ENCODE measurements around the gene RFC5.
A peak's percentile ranks its signal among the peaks of the same experiment; 100 is the strongest.
"Not testable (repeated sequence)": the region's sequence is repeated elsewhere in the genome, so short reads cannot be mapped to it uniquely, and the experiment has no call there.

Gene RFC5

DNA sequence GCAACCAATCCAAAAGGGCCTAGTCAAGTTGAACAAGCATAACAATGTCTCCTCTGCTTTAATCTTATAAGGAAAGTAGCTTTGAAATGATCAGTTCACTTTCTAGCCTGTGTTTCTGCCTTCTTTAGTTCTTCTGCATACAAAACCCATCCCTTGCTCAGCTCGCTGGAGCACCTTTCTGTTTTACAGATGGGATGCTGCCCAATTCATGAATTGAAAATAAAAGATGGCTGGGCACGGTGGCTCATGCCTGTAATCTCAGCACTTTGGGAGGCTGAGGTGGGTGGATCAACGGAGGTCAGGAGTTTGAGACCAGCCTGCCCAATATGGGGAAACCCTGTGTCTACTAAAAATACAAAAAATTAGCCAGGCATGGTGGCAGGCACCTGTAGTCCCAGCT, 4.5 kb upstream of the RFC5 start:
- FAIRE-seq (no peak), DNase-seq (ENCODE audit: extremely low spot score, insufficient read length, low read depth) (no peak)

- DNase-seq (ENCODE audit: extremely low spot score, insufficient read length, low read depth) = no peak
- no peak for FAIRE-seq
These were observed 3.2 kb upstream of the RFC5 start for GRCh38 chr12:118013283-118013682.

- FAIRE-seq = no peak
- DNase-seq (ENCODE audit: extremely low spot score, insufficient read length, low read depth) = no peak
These were observed 1.2 kb upstream of the RFC5 start for GRCh38 chr12:118015306-118015705.

DNA sequence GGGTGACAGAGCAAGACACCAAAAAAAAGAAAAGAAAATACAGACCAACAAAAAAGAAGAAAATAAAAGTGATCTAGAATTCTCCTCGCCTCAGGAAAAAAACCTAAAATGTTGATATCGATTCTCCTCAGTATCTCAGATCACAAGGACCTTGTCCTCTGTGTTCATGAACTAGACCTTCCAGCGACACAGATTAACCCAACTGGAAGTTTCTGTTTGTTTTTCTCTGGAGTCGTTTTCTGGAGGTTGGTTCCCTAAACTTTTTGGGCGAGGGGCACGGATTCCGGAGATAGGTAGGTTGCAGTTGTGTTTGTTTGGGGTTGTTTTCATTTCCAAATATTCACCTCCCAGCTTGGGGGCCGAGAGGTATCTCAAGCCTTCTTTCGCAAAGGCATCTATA, 559 bp upstream of the RFC5 start:
- no peak for FAIRE-seq
- DNase-seq (ENCODE audit: extremely low spot score, insufficient read length, low read depth) = no peak

DNA sequence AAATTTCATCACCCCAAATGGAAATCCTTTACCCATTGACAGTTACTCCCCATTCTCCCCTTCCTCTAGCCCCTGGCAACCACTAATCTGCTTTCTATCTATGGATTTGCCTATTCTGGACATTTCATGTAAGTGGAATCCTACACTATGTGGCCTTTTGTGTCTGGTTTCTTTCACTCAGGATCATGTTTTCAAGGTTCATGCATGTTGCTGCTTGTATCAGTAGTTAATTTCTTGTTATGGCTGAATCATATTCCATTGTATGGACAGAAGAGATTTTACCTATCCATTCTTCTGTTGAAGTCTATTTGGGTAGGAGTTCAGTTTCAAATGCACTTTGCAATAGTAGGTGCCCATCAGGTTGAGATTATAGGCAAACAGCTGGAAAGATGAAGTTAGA, 1.4 kb downstream of the RFC5 start:
- FAIRE-seq = no peak
- DNase-seq (ENCODE audit: extremely low spot score, insufficient read length, low read depth) = no peak

DNA sequence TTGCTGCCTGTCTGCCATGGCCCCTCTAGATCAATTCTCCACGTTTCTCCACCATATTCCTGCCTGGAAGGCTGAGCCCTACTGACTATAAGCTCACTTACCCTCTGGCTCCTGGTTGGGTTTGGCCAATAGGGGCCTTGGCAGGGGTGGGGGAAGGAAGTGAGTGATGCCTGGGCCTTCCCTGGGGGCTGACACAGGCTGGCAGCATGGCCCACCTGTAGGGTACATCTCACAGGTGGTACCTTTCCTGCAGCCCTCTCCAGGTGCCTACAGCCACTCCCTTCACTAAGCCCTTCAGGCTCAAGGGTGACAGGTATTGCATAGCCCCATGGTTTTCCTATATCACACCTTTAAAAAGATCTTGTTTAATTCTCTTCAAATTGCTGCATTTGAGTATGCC, 3.5 kb downstream of the RFC5 start:
- DNase-seq (ENCODE audit: extremely low spot score, insufficient read length, low read depth) (no peak), FAIRE-seq (no peak)

DNA sequence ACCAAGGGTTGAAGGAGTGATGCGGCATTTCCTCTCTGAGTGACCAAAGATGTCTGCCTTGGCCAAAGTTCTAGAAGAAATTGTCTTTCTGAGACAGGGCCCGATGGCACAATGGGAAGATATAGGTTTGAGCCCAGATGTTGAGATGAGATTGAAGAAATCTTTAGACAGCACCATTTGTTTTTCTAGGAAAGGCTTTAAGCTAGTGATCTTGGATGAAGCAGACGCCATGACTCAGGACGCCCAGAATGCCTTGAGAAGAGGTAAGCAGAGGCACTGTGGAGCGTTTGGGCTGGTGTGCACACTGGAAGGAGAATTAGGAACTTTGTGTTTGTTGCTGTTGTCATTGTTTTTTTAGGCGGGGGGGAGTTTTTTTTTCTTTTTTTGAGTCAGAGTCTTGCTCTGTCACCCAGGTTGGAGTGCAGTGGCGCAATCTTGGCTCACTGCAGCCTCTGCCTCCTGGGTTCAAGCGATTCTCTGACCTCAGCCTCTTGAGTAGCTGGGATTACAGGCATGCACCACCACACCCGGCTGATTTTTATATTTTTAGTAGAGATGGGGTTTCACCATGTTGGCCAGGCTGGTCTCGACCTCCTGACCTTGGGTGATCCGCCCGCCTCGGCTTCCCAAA, 5.7 kb downstream of the RFC5 start:
- DNase-seq (ENCODE audit: extremely low spot score, insufficient read length, low read depth); FAIRE-seq: not testable (repeated sequence)

DNA sequence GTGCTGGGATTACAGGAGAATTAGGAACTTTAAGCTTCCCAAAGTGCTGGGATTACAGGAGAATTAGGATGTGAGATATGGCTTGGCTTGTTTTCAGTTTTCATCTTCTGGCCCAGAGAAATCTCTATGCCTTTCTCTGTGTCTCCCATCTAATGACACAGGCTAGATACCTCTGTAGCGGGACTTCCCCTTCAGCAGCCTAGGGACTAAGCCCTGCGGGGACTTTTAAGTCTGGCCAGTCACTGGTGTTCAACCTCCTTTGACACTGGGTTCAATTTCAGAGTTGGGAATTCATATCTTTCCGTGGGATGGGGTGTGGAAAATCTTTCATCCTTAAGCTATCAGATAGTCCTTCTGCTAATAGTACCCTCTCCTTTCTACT, 6.2 kb downstream of the RFC5 start:
- DNase-seq (ENCODE audit: extremely low spot score, insufficient read length, low read depth) (no peak), FAIRE-seq (no peak)

GRCh38 chr12:118023301-118023860, 6.9 kb downstream of the RFC5 start:
- DNase-seq (ENCODE audit: extremely low spot score, insufficient read length, low read depth) (no peak), FAIRE-seq (no peak)

DNA sequence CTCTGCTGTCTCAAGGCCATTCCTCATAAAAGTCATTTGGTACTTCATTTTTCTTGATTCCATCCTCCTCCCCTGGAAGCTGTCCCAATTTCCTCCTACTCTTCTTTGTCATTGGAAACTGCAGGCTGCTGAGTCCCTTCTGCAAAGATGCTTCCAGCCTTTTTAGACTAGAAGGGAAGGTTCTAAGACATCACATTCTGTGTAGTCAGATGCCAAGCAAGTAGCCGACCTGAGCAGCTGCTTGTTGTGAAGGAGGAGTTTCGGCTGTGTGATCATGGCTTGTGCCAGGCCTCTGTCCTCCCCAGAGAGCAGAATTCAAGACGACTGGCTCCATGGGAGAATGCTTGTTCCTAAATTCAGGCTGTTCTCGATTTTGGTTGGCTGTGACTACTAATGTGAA, 8.7 kb downstream of the RFC5 start:
- FAIRE-seq (no peak), DNase-seq (ENCODE audit: extremely low spot score, insufficient read length, low read depth) (no peak)

DNA sequence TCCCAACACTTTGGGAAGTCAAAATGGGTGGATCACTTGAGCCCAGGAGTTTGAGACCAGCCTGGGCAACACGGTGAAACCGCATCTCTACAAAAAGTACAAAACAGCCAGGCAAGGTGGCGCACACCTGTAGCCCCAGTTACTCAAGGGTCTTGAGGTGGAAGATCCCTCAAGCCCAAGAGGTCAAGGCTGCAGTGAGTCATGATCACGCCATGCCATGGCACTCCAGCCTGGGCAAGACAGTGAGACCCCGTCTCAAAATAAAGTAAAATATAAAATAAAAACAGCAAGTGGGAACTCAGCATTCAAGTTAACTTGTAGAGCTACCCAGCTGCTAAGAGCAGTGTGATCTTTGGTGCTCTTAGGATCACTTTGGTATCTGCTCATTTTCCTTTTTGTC, 12.7 kb downstream of the RFC5 start:
- DNase-seq (ENCODE audit: extremely low spot score, insufficient read length, low read depth) = no peak
- FAIRE-seq = no peak

GRCh38 chr12:118032188-118032587, 15.7 kb downstream of the RFC5 start:
- FAIRE-seq (no peak), DNase-seq (ENCODE audit: extremely low spot score, insufficient read length, low read depth) (no peak)

- DNase-seq (ENCODE audit: extremely low spot score, insufficient read length, low read depth) (no peak), FAIRE-seq (no peak)
These were observed 16.8 kb downstream of the RFC5 start for GRCh38 chr12:118033323-118033722.

GRCh38 chr12:118033902-118034301, 17.4 kb downstream of the RFC5 start:
- FAIRE-seq (no peak), DNase-seq (ENCODE audit: extremely low spot score, insufficient read length, low read depth) (no peak)

DNA sequence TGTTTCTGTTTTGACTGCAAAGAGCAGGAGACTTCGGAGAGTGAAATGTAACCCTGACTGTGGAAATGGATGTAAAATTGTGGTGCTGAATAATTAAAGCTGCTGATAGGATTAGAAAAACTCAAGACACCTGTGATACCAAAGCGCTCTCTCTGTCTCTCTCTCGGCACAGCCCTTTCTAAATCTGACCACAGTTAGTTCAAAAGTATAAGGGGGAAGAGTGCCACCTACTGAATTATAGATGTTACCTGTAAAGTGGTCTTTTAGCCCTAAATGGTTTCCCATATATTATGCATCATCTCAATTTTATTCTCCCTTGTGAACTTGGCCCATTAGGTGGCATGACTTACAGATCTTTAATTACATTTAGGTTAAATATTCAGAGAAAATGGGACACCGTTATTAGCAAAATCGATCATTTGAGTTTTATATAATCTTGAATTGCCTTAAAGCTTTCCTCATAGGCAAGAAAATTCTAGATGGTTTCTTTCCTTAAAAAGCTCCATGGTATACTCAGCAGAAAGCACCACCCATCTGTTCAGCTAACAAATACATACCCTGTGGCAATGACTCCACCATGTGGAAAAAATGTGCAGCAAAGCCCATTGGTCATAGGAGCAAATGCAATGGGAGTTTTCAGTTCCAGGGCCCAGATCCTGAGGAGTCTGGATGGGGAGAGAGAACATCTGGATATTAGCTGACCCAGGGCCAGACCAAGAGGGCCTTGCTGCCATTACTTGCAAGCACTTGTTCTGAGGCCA, 18.1 kb downstream of the RFC5 start:
- FAIRE-seq (no peak), DNase-seq (ENCODE audit: extremely low spot score, insufficient read length, low read depth) (no peak)

DNA sequence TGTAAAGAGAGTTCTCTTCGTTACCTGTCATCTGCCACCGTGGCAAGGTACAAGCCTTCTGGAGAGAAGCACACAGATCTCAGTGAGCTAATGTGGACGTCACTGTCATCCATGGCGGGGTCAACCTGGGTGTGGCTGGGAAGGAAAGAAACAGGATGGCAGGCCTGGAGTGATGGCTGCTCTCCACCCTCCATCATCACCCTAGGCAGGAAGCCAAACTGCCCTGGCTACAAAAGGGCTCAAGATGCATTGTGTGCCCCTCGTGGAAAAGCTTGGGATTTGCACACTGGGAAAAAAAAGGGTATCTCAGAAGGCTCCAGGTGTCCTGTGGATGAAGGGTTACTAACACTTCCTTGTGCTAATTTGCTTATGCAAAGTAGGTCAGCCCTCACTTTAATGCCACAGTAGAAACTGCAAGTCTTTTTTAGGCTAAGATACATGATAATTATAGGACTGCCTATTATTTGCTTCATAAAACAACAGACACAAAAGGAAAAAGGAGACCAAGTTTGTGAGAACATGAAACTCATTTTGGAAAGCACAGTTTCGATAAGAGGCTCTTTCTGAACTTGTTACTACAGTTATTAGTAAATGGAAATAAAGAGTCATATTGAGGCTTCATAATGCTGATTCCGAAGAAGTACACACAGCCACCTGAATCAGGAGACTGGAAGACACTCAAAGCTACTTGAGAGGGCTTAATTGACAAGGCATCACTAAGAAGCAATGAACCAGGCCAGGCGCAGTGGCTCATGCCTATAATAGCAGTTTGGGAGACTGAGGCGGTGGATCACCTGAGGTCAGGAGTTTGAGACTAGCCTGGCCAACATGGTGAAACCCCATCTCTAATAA, 18.9 kb downstream of the RFC5 start:
- DNase-seq (ENCODE audit: extremely low spot score, insufficient read length, low read depth) (no peak), FAIRE-seq (peak; percentile 77)

- FAIRE-seq (no peak), DNase-seq (ENCODE audit: extremely low spot score, insufficient read length, low read depth) (no peak)
These were observed 20.3 kb downstream of the RFC5 start for GRCh38 chr12:118036672-118037411.

GRCh38 chr12:118038137-118038536, 21.6 kb downstream of the RFC5 start:
- no peak for FAIRE-seq
- no peak for DNase-seq (ENCODE audit: extremely low spot score, insufficient read length, low read depth)

DNA sequence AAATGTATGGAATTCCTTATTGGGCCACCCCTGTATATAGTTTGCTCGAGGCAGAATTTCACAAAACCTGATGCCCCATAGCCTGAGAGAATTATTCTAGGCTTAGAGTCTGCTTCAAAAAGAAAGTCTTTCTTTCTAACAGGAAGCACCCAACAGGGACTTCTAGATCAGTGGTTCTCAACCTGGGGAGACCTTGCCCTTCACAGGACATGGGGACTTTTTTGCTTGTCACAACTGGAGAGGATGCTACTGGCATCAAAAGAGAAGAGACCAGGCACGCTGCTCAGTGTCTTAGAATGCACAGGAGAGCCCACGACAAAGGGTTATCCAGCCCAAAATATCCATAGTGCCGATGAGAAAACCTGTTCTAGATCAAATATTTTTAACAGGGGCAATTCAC, 25.6 kb downstream of the RFC5 start:
- no peak for FAIRE-seq

GRCh38 chr12:118044075-118044474, 27.6 kb downstream of the RFC5 start:
- DNase-seq (ENCODE audit: extremely low spot score, insufficient read length, low read depth) = no peak
- no peak for FAIRE-seq

More for the DNA sequence above, 25.6 kb downstream of the RFC5 start:
- DNase-seq (ENCODE audit: extremely low spot score, insufficient read length, low read depth) = no peak
